ENCODE measurements around the gene MAPKAPK2. TPM values are rescaled to one million over a fixed set of nuclear protein-coding genes. Genes with fewer than 3 reads are reported as not detected.

Gene MAPKAPK2
- total and polyA plus RNA-seq, 8 donors, result 53.1 to 113 (median 61.8) TPM

DNA sequence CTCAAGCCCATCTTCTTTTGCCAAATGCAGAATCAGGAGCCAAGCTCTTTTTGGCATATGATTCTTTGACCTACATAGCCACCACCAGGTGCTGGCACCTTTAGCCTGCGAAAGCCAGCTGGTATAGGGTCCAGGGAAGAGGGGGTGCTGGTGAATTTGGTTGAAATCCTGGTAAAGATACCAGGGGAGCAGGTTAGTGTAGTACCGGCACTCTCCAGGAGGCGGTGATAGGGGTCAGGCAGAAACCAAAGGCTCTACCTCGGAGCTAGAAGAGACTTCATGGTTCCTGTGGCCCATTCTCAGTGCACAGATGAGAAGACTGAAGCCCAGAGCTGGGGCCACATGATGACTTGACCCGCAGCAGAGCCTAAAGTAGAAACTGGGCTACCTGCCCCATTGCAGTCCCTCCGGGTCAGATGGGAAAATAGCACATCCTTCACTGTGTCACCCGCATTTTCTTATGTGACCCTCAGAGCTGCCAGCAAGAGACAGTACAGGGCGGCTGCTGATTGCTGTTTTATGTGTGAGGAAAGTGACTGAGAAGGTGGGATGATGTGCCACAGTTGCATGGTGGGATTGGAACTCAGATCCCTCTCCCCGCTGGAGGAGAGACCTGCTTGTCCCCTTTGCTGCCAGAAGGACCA lies 49.9 kb downstream of the MAPKAPK2 start:
- no peak for DNase-seq
- no peaks in the 10 kb centered on the region for H3K27me3 ChIP-seq
- H3K27ac ChIP-seq, result no peak overlapping the region
- H3K4me1 ChIP-seq, result peaks cover 7 to 54% of the 10 kb centered on the region in 2 donors
- H3K36me3 ChIP-seq, result peaks cover 5 to 78% of the 10 kb centered on the region in 2 donors
- intact Hi-C loops (cut with DNase I), result no loop called here
- TF ChIP-seq, protein P1, sequence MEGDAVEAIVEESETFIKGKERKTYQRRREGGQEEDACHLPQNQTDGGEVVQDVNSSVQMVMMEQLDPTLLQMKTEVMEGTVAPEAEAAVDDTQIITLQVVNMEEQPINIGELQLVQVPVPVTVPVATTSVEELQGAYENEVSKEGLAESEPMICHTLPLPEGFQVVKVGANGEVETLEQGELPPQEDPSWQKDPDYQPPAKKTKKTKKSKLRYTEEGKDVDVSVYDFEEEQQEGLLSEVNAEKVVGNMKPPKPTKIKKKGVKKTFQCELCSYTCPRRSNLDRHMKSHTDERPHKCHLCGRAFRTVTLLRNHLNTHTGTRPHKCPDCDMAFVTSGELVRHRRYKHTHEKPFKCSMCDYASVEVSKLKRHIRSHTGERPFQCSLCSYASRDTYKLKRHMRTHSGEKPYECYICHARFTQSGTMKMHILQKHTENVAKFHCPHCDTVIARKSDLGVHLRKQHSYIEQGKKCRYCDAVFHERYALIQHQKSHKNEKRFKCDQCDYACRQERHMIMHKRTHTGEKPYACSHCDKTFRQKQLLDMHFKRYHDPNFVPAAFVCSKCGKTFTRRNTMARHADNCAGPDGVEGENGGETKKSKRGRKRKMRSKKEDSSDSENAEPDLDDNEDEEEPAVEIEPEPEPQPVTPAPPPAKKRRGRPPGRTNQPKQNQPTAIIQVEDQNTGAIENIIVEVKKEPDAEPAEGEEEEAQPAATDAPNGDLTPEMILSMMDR (IDR thresholded peaks at IDR 0.05), result peak; percentile 58 to 77
- ATAC-seq, result peak; percentile 62
- no peak overlapping the region for H3K4me3 ChIP-seq
- H3K9me3 ChIP-seq, result no peaks in the 10 kb centered on the region

DNA sequence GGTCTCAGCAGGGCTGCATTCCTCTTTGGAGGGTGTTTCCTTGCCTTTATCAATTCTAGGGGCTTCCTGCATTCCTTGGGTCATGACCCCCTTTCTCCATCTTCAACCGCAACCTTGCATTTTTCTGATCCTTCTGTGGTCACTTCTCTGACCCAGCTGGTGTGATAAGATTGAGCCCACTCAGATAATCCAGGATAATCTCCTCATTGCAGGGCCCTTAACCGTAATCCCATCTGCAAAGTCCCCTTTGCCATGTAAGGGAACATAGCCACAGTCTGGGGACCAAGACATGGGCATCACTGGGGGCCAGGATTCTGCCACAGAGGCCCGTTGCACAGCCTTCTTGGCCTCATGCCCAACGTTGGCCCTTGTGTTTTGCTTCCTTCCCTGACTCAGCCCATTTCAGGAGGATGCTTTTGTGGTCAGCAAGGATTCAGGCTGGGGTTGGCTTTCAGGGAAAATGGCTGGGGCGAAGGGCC lies 50.9 kb downstream of the MAPKAPK2 start:
- H3K4me1 ChIP-seq, result peaks cover 10 to 60% of the 10 kb centered on the region in 2 donors
- no peaks in the 10 kb centered on the region for H3K27me3 ChIP-seq
- no peaks in the 10 kb centered on the region for H3K9me3 ChIP-seq
- no peak for ATAC-seq
- TF ChIP-seq, protein P1 (IDR thresholded peaks at IDR 0.05), result no peak
- H3K4me3 ChIP-seq, result no peak overlapping the region
- intact Hi-C loops (cut with DNase I), result no loop called here
- no peak for DNase-seq
- peaks cover 5 to 68% of the 10 kb centered on the region in 2 donors for H3K36me3 ChIP-seq
- H3K27ac ChIP-seq, result no peak overlapping the region

DNA sequence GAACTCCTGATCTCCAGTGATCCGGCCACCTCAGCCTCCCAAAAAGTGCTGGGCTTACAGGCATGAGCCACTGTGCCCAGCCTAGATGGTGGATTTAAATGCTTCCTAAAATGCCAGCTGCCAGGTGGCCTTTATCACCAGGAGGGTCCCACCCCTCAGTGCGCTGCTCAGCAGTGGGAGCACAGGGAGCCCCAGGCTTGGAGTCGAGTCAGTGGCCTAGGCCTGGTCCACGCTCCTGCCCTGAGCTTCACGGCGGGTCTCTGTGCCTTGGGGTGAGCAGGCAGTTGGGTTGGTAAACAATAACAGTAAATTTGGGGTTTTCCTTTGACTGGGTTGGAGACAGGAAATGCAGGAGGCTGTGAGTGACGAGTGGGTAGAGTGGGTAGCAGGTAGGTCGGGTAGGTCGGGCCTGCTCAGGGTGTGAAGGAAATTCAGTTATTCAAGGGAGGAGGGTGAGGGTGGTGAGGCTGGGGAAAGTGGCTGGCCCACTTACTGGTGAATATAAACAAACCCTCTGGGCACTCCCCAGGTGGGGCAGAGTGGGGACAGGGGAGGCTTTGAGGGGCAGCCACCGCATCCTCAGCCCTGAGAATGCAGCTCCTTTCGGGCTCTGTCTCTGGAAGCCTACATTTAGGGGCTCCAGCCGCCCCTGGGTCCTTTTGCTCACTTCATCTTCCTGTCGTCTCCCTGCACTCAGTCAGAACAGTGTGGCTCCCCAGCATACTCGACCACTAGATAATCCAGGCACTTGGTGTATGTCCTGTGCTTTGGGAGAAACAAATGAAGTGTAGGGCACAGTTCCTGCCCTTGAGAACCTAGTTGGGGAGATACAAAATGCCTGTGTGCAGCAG lies 52.4 kb downstream of the MAPKAPK2 start:
- TF ChIP-seq, protein P1 (IDR thresholded peaks at IDR 0.05), result no peak
- Histone ChIP-seq H3K27me3 (no peaks in the 10 kb centered on the region), H3K27ac (no peak overlapping the region), H3K4me1 (peaks cover 10 to 60% of the 10 kb centered on the region in 2 donors), H3K36me3 (peaks cover 5 to 53% of the 10 kb centered on the region in 2 donors), H3K9me3 (no peaks in the 10 kb centered on the region), H3K4me3 (no peak overlapping the region)
- intact Hi-C loops (cut with DNase I), result no loop called here
- ATAC-seq, result no peak
- no peak for DNase-seq

DNA sequence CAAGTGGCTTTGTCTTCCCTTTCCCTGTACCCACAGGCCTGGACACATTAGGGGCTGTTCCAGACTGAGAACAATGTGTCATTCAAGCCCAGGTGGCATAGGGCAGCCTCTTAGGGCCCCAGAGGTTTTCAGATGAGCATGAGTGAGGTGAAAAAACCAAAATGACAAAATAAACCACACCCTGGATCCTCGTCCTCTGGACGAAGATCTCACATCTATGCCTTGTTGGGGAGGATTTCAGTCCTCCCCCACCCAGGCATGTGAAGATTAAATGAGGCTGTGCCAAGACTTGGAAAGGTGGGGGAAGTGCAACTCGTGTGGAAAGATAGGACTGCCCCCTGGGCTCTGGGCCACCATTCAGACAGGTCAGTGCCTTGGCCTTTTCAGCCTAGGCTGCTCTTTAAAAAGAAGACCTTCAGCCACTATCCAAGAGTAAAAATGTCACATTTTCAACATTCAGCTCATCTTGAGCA lies 53.1 kb downstream of the MAPKAPK2 start:
- Histone ChIP-seq H3K4me3 (no peak overlapping the region), H3K4me1 (peaks cover 10 to 60% of the 10 kb centered on the region in 2 donors), H3K27me3 (no peaks in the 10 kb centered on the region), H3K27ac (no peak overlapping the region), H3K9me3 (no peaks in the 10 kb centered on the region), H3K36me3 (peaks cover 2 to 47% of the 10 kb centered on the region in 2 donors)
- ATAC-seq, result no peak
- intact Hi-C loops (cut with DNase I), result no loop called here
- TF ChIP-seq, protein P1 (IDR thresholded peaks at IDR 0.05), result no peak
- DNase-seq, result no peak
